Osteoblast (primary cell): ENCODE measurements around the gene NAA35. TPM values are rescaled to one million over a fixed set of nuclear protein-coding genes. Genes with fewer than 3 reads are reported as not detected.

Experiments
- DNase-seq: peaks from one replicate; pipeline ENCODE4 v3.0.0; 2011; ENCODE audit warnings: low spot score, mixed read lengths; ENCODE audit not compliant: insufficient read length; ENCODE audit errors: missing footprints
- H2AFZ ChIP-seq: 2 replicates; pipeline ENCODE4 v1.6.0; 2011; ENCODE audit warnings: mild to moderate bottlenecking, low read length
- H3K27ac ChIP-seq: 2 replicates; pipeline ENCODE4 v1.5.1; 2011; ENCODE audit warnings: mild to moderate bottlenecking, low read depth, low read length, moderate library complexity
- H3K27me3 ChIP-seq: 2 replicates; pipeline ENCODE4 v1.6.0; 2012; ENCODE audit warnings: mild to moderate bottlenecking, control low read depth, inconsistent platforms, low read length, moderate library complexity; ENCODE audit not compliant: insufficient read depth
- H3K36me3 ChIP-seq: 2 replicates; pipeline ENCODE4 v1.5.1; 2011; ENCODE audit warnings: mild to moderate bottlenecking, low read length, control low read depth, moderate library complexity; ENCODE audit not compliant: insufficient read depth
- H3K4me1 ChIP-seq: 2 replicates; pipeline ENCODE4 v1.5.1; 2011; ENCODE audit warnings: mild to moderate bottlenecking, low read length, control low read depth, moderate library complexity; ENCODE audit not compliant: insufficient read depth
- H3K4me2 ChIP-seq: 2 replicates; pipeline ENCODE4 v1.6.0; 2011; ENCODE audit warnings: mild to moderate bottlenecking, low read length; ENCODE audit not compliant: insufficient read depth
- H3K4me3 ChIP-seq: fragments of 200-600 bp; sonication (generic); 3 replicates; pipeline ENCODE4 v1.5.1; 2012; ENCODE audit warnings: mild to moderate bottlenecking, low read length, inconsistent platforms; ENCODE audit not compliant: insufficient read depth
- H3K79me2 ChIP-seq: 2 replicates; pipeline ENCODE4 v1.6.0; 2012; ENCODE audit warnings: mild to moderate bottlenecking, low read length, control low read depth, inconsistent platforms; ENCODE audit not compliant: insufficient read depth
- H3K9me3 ChIP-seq: 2 replicates; pipeline ENCODE4 v1.5.1; 2011; ENCODE audit warnings: low read depth, low read length, control low read depth
- H4K20me1 ChIP-seq: 2 replicates; pipeline ENCODE4 v1.6.0; 2012; ENCODE audit warnings: mild to moderate bottlenecking, low read length, control low read depth; ENCODE audit not compliant: insufficient read depth
- total RNA-seq: library from RNA; depleted of rRNA; stranded (reverse); fragments of >200 nt; gene quantifications from 2 replicates; pipeline ENCODE4 v1.2.3, GENCODE V29; 2012
- TF ChIP-seq, protein P1 (sequence below): IDR thresholded peaks from 2 replicates; pipeline ENCODE4 v1.5.1; 2011; ENCODE audit warnings: mild to moderate bottlenecking, low read depth, low read length, moderate library complexity; ENCODE audit errors: extremely low read depth

Gene NAA35
- total RNA-seq = 23.5 and 25.6 TPM in 2 replicates

DNA sequence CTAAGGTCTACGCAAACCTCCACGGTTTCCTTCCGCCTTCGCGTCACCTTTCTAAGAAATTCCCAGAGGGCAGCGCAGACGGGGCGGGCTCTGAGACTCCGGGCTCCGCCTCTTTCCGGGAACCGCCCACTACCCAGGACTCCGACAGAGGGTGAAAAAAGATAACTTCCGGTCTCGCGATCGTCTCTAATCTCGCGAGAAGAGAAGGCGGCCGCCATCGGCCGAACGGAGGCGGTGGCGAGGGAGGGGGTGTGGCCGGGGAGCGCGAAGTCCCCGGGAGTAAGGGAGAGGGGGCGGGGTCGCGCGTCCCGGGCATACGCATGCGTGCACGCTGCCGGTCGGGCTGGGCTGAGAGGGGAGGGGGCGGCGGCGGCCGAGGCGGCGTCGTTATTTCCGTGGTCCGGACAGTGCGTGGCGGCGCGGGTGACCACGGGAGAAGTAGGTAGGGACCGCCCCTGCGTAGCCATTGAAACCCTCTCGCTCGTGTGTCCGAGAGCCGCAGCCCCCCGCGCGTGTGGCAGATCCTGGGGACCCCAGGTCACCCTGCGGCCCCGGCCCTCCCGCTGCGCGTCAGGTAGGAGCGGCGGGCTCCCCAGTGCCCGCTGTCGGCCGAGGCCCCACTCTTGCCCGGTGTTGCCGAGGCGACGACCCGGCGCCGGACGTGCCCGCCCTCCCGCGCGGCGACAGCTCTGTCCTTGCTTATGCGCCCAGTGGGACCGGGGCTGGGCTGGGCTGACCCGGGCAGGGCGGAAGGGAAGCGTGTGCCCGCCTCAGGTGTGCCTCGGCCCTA lies at the start of gene NAA35:
TSS of gene NAA35 (plus strand) at position 315 of the 790 bp plus-strand sequence. CDS start 1,014 bp downstream, outside the sequence.
- TF ChIP-seq, protein P1, sequence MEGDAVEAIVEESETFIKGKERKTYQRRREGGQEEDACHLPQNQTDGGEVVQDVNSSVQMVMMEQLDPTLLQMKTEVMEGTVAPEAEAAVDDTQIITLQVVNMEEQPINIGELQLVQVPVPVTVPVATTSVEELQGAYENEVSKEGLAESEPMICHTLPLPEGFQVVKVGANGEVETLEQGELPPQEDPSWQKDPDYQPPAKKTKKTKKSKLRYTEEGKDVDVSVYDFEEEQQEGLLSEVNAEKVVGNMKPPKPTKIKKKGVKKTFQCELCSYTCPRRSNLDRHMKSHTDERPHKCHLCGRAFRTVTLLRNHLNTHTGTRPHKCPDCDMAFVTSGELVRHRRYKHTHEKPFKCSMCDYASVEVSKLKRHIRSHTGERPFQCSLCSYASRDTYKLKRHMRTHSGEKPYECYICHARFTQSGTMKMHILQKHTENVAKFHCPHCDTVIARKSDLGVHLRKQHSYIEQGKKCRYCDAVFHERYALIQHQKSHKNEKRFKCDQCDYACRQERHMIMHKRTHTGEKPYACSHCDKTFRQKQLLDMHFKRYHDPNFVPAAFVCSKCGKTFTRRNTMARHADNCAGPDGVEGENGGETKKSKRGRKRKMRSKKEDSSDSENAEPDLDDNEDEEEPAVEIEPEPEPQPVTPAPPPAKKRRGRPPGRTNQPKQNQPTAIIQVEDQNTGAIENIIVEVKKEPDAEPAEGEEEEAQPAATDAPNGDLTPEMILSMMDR = no peak
- Histone ChIP-seq H3K79me2 (peaks cover 49% of the 10 kb centered on the region), H3K9me3 (no peaks in the 10 kb centered on the region), H2AFZ (peak within 1 kb of the TSS; percentile 87), H3K27me3 (no peaks in the 10 kb centered on the region), H3K27ac (peak within 1 kb of the TSS; percentile 76), H3K4me1 (peaks cover 15% of the 10 kb centered on the region), H3K4me2 (peak within 1 kb of the TSS; percentile 97), H3K36me3 (peaks cover 13% of the 10 kb centered on the region), H4K20me1 (no peaks in the 10 kb centered on the region), H3K4me3 (peak within 1 kb of the TSS; percentile 94)
- peak; percentile 99 for DNase-seq

DNA sequence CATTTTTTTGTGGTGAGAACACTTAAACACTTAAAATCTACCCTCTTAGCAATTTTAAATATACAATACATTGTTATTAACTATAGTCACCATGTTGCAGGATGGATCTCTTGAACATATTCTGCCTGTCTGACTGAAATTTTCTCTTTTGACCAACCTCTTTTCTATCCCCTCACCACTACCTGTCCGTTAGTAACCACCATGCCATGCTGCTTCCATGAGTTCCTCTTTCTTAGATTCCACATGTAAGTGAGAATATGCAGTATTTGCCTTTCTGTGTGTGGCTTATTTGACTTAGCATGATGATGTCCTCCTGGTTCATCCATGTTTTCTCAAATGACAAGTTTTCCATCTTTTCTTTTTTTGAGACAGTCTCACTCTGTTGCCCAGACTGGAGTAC lies 48.5 kb upstream of the NAA35 start:
- Histone ChIP-seq H3K27me3 (no peaks in the 10 kb centered on the region), H3K36me3 (no peaks in the 10 kb centered on the region), H4K20me1 (no peaks in the 10 kb centered on the region), H3K27ac (no peak overlapping the region), H3K4me3 (no peak overlapping the region), H3K9me3 (no peaks in the 10 kb centered on the region), H3K4me2 (no peak overlapping the region), H3K4me1 (no peaks in the 10 kb centered on the region), H2AFZ (no peak overlapping the region), H3K79me2 (no peaks in the 10 kb centered on the region)
- DNase-seq = no peak
- TF ChIP-seq, protein P1 = no peak

DNA sequence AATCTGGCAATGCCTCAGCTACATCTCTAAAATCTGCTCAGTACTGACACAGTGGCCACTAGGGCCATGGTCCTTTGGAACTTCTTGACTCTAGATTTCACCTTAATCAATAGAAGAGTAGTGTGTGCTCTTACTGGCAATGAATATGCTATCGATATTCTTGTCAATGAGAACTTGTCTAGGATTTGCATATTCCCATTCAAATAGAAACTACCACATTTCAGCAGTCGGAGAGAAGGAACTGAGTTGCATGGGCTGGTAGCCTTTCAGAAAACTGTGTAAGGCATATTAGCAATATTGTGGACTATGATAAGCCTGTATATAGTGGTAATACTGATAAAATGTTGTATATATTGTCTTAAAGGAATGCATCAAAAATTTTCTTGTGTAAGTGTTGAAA lies 45.3 kb upstream of the NAA35 start:
- no peak overlapping the region for H3K4me2 ChIP-seq
- no peak overlapping the region for H3K27ac ChIP-seq
- no peaks in the 10 kb centered on the region for H3K9me3 ChIP-seq
- H3K36me3 ChIP-seq = no peaks in the 10 kb centered on the region
- H4K20me1 ChIP-seq = no peaks in the 10 kb centered on the region
- TF ChIP-seq, protein P1 = no peak
- no peak for DNase-seq
- no peaks in the 10 kb centered on the region for H3K79me2 ChIP-seq
- H3K4me1 ChIP-seq = no peaks in the 10 kb centered on the region
- H2AFZ ChIP-seq = no peak overlapping the region
- H3K4me3 ChIP-seq = no peak overlapping the region
- H3K27me3 ChIP-seq = no peaks in the 10 kb centered on the region

DNA sequence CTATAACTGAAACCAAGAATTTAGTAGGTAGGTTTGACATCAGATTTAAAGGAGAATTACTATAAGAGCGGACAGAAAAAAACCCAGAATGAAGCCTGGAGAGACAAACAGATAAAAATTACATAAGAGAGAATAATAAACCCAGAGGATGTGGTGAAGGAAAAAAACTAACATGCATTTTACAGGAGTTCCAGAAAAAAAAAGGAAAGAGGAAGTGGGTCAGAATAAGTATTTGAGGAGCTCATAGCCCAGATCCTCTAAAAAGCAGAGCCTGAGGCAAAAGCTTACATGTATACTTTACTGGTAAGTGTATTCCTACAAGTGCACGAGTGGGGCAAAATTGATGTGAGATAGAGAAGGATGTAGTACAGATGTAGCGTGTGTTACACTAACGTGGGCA lies 43.1 kb upstream of the NAA35 start:
- no peak for DNase-seq
- Histone ChIP-seq H3K27me3 (no peaks in the 10 kb centered on the region), H3K4me2 (no peak overlapping the region), H3K9me3 (no peaks in the 10 kb centered on the region), H3K27ac (no peak overlapping the region), H4K20me1 (no peaks in the 10 kb centered on the region), H3K79me2 (no peaks in the 10 kb centered on the region), H3K4me1 (no peaks in the 10 kb centered on the region), H2AFZ (peak overlapping the region; percentile 3), H3K4me3 (no peak overlapping the region), H3K36me3 (no peaks in the 10 kb centered on the region)
- TF ChIP-seq, protein P1 = no peak
